Endothelial cell (in vitro differentiated cells): ENCODE results near the gene CD86. TPM values are rescaled to one million over a fixed set of nuclear protein-coding genes. Genes with fewer than 3 reads are reported as not detected.
"Not testable (repeated sequence)": the region's sequence is repeated elsewhere in the genome, so short reads cannot be mapped to it uniquely, and the experiment has no call there.

Source experiments
- DNase-seq: peaks from one replicate; pipeline ENCODE4 v3.0.0; 2021; ENCODE audit warnings: low spot score
- H3K27ac Mint-ChIP-seq: one replicate; pipeline ENCODE4 v1.8.0; 2021; ENCODE audit warnings: mixed read lengths, inconsistent platforms; ENCODE audit not compliant: unreplicated experiment
- H3K27me3 Mint-ChIP-seq: one replicate; pipeline ENCODE4 v1.8.0; 2021; ENCODE audit warnings: mild to moderate bottlenecking, moderate library complexity, mixed read lengths, inconsistent platforms; ENCODE audit not compliant: unreplicated experiment
- H3K36me3 Mint-ChIP-seq: one replicate; pipeline ENCODE4 v1.8.0; 2021; ENCODE audit warnings: mild to moderate bottlenecking, low read depth, mixed read lengths, inconsistent platforms; ENCODE audit not compliant: unreplicated experiment
- H3K4me1 Mint-ChIP-seq: one replicate; pipeline ENCODE4 v1.8.0; 2021; ENCODE audit warnings: mild to moderate bottlenecking, mixed read lengths, inconsistent platforms; ENCODE audit not compliant: unreplicated experiment
- H3K4me3 Mint-ChIP-seq: one replicate; pipeline ENCODE4 v1.8.0; 2021; ENCODE audit warnings: mild to moderate bottlenecking, mixed read lengths, inconsistent platforms; ENCODE audit not compliant: unreplicated experiment
- H3K9me3 Mint-ChIP-seq: one replicate; pipeline ENCODE4 v1.8.0; 2021; ENCODE audit warnings: mixed read lengths, inconsistent platforms; ENCODE audit not compliant: unreplicated experiment
- total RNA-seq: library from RNA; stranded (reverse); fragmentation: NEBNext Ultra II Directional; extraction: Animal tissue kit (Norgen Biotek cat#: 25700); gene quantifications from one replicate; pipeline ENCODE4 v1.2.1, GENCODE V29; 2021; ENCODE audit not compliant: unreplicated experiment
- TF ChIP-seq, protein P1 (sequence below): fragments of 200-600 bp; sonication (generic); IDR thresholded peaks from one replicate; pipeline ENCODE4 v1.5.0; 2021; ENCODE audit warnings: antibody characterized with exemption; ENCODE audit not compliant: unreplicated experiment

The CD86 gene
- total RNA-seq, 1 donor from 2014 or later, result not detected

DNA sequence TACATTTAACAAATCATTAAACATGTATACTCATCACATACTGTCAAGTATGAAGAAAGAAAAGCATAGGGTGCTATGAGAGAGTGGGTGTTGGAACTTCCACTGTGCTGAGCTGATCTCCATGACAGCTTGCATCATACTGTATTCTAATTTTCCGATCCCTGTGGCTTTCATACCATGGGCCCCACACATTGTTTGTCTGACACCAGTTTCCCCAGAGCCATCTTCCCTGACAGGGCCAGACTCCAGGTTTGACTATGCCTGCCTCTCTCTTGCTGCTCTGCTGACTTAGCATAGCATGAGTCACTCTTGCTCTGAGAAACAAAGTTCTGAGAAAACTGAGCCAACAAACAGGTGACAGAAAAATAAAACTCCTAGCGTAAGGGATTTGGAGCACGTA, 91.3 kb downstream of the CD86 start:
- Mint-ChIP-seq H3K27me3 (no peaks in the 10 kb centered on the region), H3K4me1 (no peaks in the 10 kb centered on the region), H3K9me3 (peaks cover 12% of the 10 kb centered on the region), H3K36me3 (peaks cover 4% of the 10 kb centered on the region), H3K27ac (no peak overlapping the region), H3K4me3 (no peak overlapping the region)
- DNase-seq, result no peak
- TF ChIP-seq, protein P1, sequence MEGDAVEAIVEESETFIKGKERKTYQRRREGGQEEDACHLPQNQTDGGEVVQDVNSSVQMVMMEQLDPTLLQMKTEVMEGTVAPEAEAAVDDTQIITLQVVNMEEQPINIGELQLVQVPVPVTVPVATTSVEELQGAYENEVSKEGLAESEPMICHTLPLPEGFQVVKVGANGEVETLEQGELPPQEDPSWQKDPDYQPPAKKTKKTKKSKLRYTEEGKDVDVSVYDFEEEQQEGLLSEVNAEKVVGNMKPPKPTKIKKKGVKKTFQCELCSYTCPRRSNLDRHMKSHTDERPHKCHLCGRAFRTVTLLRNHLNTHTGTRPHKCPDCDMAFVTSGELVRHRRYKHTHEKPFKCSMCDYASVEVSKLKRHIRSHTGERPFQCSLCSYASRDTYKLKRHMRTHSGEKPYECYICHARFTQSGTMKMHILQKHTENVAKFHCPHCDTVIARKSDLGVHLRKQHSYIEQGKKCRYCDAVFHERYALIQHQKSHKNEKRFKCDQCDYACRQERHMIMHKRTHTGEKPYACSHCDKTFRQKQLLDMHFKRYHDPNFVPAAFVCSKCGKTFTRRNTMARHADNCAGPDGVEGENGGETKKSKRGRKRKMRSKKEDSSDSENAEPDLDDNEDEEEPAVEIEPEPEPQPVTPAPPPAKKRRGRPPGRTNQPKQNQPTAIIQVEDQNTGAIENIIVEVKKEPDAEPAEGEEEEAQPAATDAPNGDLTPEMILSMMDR, result no peak

- no peak for DNase-seq
- no peaks in the 10 kb centered on the region for H3K9me3 Mint-ChIP-seq
- no peaks in the 10 kb centered on the region for H3K4me1 Mint-ChIP-seq
- H3K27me3 Mint-ChIP-seq, result no peaks in the 10 kb centered on the region
- no peaks in the 10 kb centered on the region for H3K36me3 Mint-ChIP-seq
- TF ChIP-seq, protein P1, result no peak
- no peak overlapping the region for H3K4me3 Mint-ChIP-seq
- no peak overlapping the region for H3K27ac Mint-ChIP-seq
Measured at GRCh38 chr3:122148941-122149627, 93.9 kb downstream of the CD86 start.

GRCh38 chr3:122151480-122151879, 96.3 kb downstream of the CD86 start:
- no peak overlapping the region for H3K27ac Mint-ChIP-seq
- H3K4me3 Mint-ChIP-seq, result no peak overlapping the region
- no peaks in the 10 kb centered on the region for H3K36me3 Mint-ChIP-seq
- TF ChIP-seq, protein P1, result no peak
- H3K9me3 Mint-ChIP-seq, result peaks cover 5% of the 10 kb centered on the region
- no peaks in the 10 kb centered on the region for H3K4me1 Mint-ChIP-seq
- no peaks in the 10 kb centered on the region for H3K27me3 Mint-ChIP-seq
- no peak for DNase-seq

DNA sequence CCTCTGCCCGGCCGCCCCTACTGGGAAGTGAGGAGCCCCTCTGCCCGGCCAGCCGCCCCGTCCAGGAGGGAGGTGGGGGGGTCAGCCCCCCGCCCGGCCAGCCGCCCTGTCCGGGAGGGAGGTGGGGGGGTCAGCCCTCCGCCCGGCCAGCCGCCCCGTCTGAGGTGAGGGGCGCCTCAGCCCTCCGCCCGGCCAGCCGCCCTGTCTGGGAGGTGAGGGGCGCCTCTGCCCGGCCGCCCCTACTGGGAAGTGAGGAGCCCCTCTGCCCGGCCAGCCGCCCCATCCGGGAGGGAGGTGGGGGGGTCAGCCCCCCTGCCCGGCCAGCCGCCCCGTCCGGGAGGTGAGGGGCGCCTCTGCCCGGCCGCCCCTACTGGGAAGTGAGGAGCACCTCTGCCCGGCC, 109.8 kb downstream of the CD86 start:
- not testable (repeated sequence) for H3K27ac Mint-ChIP-seq, H3K9me3 Mint-ChIP-seq, H3K27me3 Mint-ChIP-seq, H3K4me3 Mint-ChIP-seq, H3K4me1 Mint-ChIP-seq, DNase-seq, H3K36me3 Mint-ChIP-seq

- TF ChIP-seq, protein P1, result no peak
- DNase-seq, result no peak
- Mint-ChIP-seq H3K4me1 (no peaks in the 10 kb centered on the region), H3K4me3 (no peak overlapping the region), H3K27ac (no peak overlapping the region), H3K36me3 (peaks cover 2% of the 10 kb centered on the region), H3K9me3 (no peaks in the 10 kb centered on the region), H3K27me3 (peaks cover 5% of the 10 kb centered on the region)
Measured at GRCh38 chr3:122167630-122168029, 112.5 kb downstream of the CD86 start.
